ENCODE data around the gene GNAZ.
A peak's percentile ranks its signal among the peaks of the same experiment; 100 is the strongest.
"Not testable (repeated sequence)": the region's sequence is repeated elsewhere in the genome, so short reads cannot be mapped to it uniquely, and the experiment has no call there.

The GNAZ gene

GRCh38 chr22:23122216-23122957 lies 52.1 kb downstream of the GNAZ start:
- DNase-seq = no peak

DNA sequence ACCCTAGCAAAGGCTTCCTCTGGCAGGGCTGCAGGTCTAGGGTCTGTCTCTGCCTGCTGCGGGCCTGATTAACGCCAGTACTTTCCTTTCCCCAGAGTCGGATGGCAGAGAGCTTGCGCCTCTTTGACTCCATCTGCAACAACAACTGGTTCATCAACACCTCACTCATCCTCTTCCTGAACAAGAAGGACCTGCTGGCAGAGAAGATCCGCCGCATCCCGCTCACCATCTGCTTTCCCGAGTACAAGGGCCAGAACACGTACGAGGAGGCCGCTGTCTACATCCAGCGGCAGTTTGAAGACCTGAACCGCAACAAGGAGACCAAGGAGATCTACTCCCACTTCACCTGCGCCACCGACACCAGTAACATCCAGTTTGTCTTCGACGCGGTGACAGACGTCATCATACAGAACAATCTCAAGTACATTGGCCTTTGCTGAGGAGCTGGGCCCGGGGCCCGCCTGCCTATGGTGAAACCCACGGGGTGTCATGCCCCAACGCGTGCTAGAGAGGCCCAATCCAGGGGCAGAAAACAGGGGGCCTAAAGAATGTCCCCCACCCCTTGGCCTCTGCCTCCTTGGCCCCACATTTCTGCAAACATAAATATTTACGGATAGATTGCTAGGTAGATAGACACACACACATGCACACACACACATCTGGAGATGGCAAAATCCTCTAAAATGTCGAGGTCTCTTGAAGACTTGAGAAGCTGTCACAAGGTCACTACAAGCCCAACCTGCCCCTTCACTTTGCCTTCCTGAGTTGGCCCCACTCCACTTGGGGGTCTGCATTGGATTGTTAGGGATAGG lies 52.9 kb downstream of the GNAZ start:
- DNase-seq = no peak

- no peak for DNase-seq
These were observed 53.5 kb downstream of the GNAZ start for GRCh38 chr22:23123804-23124254.

DNA sequence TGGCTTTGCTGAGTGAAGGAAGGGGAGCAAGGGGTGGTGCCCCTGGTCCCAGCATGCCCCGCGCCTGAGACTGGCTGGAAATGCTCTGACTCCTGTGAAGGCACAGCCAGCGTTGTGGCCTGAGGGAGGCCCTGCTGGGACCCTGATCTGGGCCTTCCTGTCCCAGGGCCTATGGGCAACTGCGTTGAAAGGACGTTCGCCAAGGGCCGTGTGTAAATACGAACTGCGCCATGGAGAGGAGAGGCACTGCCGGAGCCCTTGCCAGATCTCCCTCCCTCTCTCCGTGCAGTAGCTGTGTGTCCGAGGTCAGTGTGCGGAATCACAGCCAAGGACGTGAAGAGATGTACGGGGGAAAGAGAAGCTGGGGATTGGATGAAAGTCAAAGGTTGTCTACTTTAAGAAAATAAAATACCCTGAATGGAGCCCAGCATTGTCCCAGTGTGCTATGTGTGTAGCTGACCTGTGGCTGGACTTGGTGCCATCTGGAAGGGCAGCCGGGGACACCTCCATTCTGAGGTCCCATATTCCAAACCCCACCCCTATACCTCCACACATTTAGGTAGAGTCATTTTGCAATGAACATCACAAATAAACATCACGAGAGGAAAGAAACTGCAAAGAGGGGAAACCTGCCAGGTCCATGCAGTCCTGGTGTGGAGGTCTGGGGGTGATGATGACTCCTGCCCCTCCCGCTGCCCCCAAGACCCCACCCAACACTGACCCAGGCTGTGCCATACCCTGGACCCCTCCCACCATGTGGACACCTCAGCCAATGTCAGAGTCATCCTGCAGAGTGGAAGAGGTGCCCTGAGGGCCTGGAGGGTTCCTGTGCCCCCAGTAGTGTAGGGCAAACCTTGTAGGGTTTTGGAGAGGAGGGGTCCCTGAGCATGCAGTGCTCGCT lies 54.5 kb downstream of the GNAZ start:
- DNase-seq = no peak

GRCh38 chr22:23125512-23126103 lies 55.3 kb downstream of the GNAZ start:
- DNase-seq = no peak

DNA sequence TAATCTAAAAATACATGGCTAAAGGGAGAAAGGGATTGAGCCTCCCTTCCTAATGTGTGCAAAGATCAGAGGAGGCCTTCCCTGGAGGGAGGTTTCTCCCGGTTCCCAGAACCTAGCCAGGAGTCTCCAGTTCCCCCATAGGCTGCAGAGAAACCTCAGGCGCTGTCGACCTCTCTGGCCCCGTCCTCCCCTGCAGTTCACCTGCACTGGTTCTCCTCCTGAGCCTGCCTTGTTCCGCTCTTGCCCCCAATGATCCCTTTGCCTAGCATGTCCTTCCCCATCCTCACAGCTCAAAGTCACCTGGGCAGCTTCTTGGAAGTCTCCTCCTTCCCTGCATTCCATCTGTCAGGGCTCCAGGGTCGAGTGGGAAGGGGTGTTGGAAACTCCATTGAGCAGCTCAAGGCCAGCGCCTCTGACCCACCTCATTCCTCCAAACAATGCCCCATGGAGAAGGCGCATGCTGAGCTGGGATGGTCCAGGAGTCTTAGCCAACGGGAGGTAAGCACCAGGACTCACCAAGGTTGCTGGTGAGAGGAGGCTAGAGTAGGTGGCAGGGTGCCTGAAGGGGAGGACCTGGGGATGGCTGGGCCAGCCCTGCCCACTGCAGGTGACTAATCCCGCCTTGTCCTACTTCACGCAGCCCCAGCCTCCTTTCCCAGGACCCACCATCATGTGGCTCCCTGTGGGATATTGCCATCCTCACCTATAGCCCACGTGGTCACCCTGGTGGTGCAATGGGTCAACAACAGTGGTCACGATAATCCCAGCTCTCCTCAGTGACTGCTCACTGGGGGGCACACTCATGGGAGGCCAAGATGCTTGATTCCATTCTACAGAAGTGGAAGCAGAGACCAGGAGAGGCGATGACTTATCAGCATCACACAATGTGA lies 56.1 kb downstream of the GNAZ start:
- no peak for DNase-seq

GRCh38 chr22:23127055-23127756 lies 56.9 kb downstream of the GNAZ start:
- DNase-seq = no peak

- no peak for DNase-seq
These were observed 57.5 kb downstream of the GNAZ start for GRCh38 chr22:23127788-23128187.

GRCh38 chr22:23128269-23129108 lies 58.2 kb downstream of the GNAZ start:
- peak; percentile 79 for DNase-seq

DNA sequence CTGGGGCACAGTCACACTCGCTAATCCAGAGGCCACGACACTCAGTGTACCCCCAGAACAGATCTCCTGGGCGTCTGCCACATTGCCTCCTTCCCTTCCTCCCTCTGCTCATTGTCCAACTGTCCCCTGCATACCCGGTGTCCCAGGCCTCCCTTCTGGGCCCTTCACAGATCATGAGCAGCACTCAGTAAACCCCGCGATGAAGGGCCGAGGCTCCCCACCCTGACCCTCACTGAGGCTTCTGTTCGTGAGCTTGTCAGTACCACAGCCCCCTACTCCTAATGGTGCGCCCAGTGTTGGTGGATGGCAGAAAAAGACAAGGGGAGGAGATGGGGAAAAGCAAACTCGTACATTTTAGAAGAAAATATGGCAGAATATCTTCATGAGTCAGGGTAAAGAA lies 58.8 kb downstream of the GNAZ start:
- DNase-seq = no peak

DNA sequence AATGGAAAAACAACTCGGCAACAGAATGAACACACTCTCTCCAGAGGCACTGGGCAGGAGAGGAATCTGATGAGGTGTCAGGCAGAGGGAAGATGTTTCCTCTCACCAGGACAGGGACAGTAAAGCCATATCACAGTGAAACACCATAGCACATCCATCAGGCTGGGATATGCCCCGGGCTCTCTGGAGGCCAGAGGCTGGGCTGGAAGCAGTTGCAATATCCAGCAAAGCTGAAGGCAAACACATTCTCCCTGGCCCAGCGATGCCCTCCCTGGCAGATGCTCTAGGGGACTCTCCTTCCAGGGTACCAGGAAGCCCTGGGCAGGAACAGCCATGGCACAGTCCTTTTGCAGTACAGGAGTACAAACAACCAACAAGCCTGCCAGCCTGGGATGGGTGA lies 60.4 kb downstream of the GNAZ start:
- no peak for DNase-seq

DNA sequence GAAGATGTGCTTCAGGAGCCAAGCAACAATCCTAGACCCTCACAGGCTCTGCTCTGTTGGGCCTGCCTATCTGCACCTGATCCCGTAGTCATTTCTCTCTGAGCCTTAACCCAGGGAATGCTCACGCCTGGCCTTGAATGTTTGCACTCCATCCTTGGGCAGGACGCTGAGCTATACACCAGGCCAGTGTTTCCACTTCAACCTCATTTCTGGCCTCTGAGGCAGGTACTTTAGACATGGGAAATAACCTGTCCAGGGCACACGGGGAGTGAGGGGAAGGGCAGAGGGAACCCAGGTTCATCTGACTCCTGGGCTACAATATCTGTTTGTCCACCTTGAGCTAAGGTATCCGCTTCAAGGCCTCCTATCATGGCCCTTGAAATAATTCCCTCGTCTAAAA lies 61.6 kb downstream of the GNAZ start:
- DNase-seq = no peak

- DNase-seq = no peak
These were observed 62.2 kb downstream of the GNAZ start for GRCh38 chr22:23132376-23133091.

DNA sequence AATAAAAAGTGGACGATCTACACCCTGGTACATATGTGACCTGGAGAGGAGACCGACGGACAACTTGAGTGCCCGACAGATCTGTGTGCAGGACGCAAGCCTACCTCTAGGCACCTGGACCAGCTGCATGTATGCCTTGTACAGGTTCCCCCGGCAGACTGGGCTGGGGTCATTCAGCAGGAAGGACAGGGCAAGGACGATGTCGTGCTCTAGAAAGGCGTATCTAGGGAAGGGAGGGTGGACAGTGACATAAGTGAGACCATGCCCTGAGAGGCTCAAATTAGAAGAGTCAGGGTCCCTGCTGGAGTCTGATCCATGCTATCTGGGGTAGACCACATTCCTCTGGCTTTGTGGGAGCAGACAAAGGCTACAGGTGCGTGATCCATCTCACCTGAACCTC lies 63.6 kb downstream of the GNAZ start:
- no peak for DNase-seq

- not testable (repeated sequence) for DNase-seq
These were observed 66.7 kb downstream of the GNAZ start for GRCh38 chr22:23136991-23137390.

DNA sequence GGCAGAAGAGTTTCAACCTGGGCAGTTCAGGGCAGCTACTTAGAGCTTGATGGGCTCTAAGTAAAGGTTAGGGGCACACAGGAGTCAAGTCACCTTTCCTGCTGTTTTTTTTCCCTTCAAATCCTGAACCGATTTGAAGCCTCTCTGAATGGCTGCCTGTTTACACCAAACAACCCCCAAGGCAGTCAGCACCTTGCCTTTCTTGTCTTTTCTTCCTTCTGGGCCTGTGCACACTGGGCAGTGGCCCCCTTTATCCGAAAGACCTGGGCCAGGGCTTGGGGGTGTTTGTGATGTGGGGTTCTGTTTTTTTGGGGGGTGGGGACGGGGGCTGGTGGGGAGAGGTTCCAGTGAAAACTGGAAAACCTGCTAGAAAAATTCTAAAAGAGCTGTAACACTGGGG lies 67.1 kb downstream of the GNAZ start:
- no peak for DNase-seq

DNA sequence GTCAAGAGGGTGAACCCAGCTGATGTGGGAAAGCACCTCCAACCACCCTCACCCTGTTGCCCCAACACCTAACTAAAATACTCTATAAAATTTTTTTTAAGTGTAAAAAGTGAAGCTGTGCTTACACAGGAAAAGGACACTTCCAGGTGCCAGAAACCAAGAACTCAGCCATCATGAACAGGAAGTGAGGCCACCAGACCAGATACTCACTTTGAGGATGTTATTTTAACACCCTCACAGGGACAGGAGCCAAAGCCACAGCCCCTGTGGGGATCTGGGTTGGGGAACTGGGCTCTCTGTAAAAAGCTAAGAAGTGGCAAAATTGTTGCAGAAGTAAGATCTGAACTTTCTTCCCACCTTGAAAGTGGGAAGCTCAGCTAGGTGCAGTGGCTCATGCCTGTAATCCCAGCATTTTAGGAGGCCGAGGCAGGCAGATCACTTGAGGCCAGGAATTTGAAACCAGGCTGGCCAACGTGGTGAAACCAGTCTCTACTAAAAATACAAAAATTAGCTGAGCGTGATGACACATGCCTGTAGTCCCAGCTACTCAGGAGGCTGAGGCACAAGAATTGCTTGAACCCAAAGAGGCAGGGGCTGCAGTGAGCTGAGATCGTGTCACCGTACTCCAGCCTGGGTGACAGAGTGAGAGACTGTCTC lies 67.7 kb downstream of the GNAZ start:
- peak; percentile 31 for DNase-seq

GRCh38 chr22:23138584-23139435 lies 68.5 kb downstream of the GNAZ start:
- no peak for DNase-seq

Measured in stimulated activated CD4-positive, alpha-beta T cell treated with anti-CD3 and anti-CD28 coated beads, Interleukin-4, amount 100 ng/mL, for 24 hours (primary cell).